Activated CD4-positive, alpha-beta T cell treated with anti-CD3 and anti-CD28 coated beads, Interleukin-2, amount 50 U/mL, for 4 hours (primary cell): ENCODE data around the gene SNX9.
A peak's percentile ranks its signal among the peaks of the same experiment; 100 is the strongest.
"Not testable (repeated sequence)": the region's sequence is repeated elsewhere in the genome, so short reads cannot be mapped to it uniquely, and the experiment has no call there.

ENCODE experiments used
- DNase-seq, 2 experiments: peaks; one replicate each; pipeline ENCODE4 v3.0.0-alpha.2; 2020

Gene SNX9

DNA sequence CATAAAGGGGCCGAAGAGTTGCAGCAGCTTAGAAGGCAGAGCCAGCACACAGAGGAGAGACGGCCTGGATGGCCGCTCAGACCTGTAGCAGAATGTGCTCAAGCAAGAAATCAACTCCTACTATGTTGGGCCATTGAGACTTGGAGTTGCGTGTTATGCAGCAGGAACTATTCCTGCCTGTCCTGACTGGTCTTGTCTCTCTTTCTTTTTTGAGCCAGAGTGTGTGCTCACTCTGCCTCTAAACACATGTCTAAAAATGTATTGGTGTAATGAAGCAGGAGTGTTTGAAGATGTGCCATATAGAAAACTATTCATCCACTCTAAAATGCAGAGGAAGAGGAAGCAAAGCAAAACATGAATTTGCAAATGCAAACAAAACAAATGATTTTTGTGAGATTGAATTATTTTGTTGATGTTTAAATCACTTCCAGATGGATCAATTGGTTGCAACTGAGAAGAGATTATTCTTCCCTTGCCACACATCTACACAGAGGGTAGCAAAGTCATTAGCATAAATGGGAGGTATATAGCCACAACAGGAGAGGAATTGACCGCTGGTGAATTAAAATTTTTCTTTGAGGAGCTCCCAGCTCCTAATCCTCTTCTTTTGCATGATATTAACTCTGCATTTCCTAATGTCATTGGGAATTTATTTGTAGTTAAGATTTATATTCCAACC is 138.2 kb downstream of the SNX9 start:
- DNase-seq: no peak

- no peak for DNase-seq
Measured at GRCh38 chr6:157961832-157962575, 139.0 kb downstream of the SNX9 start.

GRCh38 chr6:157962601-157963302 is 139.7 kb downstream of the SNX9 start:
- no peak for DNase-seq

- DNase-seq: no peak
Measured at GRCh38 chr6:157964100-157964499, 141.1 kb downstream of the SNX9 start.

DNA sequence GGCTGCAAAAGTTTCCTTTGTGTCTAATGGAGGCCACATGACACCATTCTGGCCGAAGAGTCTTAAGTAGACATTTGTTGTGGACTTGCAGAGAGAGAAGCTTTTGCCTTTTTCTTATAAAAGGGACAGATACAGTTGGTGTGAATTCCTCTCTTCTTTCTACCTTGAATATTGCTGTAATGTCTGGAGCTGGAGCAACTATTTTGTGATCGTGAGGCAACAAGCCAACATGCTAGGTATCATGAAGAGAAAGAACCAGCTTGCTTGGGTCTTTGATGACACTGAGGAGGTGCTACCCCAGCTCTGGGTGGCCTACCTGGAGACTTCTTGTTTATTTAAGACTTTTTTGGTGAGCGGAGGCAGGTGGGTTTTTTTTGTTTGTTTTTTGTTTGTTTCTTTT is 142.3 kb downstream of the SNX9 start:
- no peak for DNase-seq

GRCh38 chr6:157966589-157966977 is 143.5 kb downstream of the SNX9 start:
- DNase-seq: no peak

DNA sequence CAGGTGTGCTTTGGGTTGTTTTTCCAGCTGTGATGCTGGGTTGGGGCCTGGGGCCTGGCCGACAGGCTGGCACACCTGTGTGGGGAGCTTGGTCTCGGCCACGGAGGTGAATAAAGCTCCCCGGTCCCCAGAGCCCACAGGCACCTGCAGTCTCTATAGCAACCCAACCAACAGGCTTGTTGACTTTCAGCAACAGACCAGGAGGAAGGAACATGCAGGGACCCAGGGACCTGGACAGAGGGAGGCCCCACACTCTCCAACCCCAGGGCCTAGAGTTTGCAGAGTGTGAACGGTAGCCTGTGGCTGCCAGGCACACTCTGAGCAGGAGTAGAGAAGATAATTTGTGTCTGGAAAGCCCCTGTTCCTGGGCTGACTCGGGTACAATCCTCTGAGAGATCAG is 144.0 kb downstream of the SNX9 start:
- DNase-seq: no peak

GRCh38 chr6:157967486-157967885 is 144.4 kb downstream of the SNX9 start:
- no peak for DNase-seq

DNA sequence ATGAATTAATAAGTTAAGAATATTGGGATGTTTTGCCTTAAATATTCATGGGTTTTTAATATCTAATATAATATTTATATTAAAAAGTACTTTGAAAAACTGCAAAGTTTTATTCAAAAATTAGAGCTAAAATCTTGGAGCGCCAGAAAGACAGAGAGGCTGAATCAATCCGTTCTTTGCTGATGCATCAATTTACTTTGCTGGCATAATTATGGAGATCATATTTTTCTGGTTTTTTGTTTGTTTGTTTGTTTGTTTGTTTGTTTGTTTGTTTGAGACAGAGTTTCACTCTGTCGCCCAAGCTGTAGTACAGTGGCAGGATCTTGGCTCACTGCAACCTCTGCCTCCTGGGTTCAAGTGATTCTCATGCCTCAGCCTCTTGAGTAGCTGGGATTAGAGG is 149.1 kb downstream of the SNX9 start:
- not testable (repeated sequence) for DNase-seq

- no peak for DNase-seq
Measured at GRCh38 chr6:157974341-157974894, 151.4 kb downstream of the SNX9 start.

- no peak for DNase-seq
Measured at GRCh38 chr6:157974967-157975366, 151.9 kb downstream of the SNX9 start.

DNA sequence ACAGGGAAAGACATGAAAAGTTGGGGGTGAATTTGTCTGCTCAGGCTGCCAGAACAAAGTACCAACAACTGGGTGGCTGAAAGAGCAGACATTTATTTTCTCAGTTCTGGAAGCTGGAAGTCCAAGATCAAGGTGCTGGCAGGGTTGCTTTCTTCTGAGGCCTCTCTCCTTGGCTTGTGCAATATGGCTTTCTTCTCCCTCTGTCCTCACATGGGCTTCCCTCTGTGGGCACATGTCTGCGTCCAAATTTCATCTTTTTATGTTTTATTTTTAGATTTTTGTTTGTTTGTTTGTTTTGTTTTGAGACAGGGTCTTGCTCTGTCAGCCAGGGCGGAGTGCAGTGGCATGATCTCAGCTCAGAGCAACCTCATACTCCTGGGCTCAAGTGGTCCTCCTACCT is 152.4 kb downstream of the SNX9 start:
- DNase-seq: no peak

DNA sequence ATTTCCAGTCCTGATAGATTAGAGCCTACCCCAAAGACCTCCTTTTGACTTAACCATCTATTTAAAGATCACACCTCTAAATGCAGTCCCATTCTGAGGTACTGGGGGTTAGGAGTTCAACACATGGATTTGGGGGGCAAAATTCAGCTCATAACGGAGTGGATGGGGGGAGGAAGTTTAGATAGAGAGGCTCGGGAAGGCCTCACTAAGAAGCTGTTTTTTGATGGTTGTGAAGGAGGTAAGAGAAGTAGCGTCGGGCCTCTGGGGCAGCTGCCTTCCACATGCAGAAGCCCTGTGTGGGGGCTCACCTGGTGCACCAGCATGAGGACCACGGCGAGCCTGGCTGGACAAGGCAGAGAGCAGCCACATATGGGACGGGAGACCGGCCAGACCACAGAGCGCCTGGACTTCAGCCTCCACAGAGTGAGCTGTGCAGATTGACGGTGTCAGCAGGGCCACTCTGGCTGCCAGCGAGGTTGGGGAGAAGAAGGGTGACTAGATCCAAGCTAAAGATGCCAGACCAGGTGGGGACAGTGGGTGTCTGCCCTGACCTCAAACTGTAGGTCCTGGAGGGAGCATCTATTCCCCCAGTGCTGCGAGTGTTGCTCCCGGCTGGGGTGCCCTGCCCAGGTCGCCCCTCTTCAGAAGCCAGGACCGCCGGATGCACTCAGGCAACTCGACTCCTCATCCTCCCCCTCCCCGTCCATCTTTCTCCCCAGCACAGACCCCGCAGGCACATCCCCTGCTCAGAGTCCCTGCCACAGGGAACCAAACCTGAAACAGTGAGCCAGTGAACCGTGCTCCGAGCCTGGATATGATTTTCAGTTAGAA is 153.5 kb downstream of the SNX9 start:
- no peak for DNase-seq

- no peak for DNase-seq
Measured at GRCh38 chr6:157977176-157977804, 154.2 kb downstream of the SNX9 start.

DNA sequence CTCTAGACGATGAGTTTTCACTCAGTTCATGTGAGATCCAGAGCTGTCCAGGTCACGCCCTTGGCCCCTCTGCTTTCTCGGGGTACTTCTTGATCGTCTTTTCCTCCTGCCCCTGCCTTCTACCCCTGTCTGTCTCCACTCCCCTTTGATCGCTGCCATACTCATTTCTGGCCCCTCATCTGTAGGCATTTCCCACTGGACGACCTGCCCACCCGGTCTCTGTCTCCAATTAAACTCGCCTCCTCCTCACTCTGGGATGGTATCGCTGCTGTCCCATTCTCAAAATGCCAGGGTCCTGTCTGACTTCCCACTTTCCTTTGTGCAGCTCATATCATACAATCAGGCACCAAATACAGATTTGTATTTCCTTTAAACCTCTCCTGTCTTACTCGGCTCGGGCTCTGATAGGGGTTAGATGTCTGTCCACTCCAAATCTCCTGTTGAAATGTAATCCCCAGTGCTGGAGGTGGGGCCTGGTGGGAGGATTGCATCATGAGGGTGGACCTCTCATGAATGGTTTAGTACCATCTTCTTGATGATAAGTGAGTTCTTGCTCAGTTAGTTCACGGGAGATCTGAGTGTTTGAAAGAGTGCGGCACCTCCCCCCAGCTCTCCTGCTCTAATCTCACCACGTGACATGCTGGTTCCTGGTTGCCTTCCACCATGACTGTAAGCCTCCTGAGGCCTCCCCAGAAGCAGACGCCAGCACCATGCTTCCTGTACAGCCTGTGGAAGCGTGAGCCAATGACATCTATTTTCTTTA is 155.2 kb downstream of the SNX9 start:
- DNase-seq: no peak

DNA sequence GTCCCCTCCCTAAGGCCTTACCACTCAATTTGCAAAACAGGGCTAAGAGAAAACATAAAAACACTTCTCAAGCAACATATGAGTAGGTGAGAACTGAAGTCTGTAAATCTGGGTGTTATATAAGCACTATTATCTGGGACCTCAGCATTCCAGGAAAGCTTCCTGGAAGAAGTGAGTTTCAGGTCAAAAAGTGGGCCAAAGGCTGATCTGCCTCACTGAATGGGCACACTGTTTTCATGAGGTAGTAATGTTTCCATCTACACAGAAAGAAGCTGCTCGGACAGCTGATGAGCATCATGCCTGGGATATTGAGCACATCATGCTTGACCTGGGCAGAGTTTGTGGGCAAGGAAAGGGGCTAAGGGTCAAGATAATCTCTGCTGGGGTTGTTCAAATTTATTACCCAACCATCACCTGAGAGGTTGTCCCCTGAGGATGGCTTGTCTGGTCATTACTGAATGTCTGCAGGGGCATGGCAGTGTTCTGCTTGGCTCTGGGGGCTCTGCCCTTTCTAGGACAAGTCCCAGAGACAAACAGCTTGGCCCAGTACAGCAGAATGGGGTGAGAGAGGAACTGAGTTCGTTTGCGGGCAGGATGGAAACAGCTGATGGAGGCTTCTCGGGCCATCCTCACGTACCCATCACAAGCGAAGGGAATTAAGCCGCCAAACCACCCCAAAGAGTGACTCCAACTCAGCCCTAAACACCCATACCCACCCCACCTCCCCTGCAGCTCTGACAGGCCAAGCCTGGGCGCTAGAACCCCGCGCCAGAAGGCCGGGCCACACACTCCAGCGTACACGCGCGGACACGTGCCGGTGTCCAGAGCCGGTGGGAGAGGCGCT is 157.5 kb downstream of the SNX9 start:
- DNase-seq: no peak

- DNase-seq: no peak
Measured at GRCh38 chr6:157981132-157981394, 158.0 kb downstream of the SNX9 start.

DNA sequence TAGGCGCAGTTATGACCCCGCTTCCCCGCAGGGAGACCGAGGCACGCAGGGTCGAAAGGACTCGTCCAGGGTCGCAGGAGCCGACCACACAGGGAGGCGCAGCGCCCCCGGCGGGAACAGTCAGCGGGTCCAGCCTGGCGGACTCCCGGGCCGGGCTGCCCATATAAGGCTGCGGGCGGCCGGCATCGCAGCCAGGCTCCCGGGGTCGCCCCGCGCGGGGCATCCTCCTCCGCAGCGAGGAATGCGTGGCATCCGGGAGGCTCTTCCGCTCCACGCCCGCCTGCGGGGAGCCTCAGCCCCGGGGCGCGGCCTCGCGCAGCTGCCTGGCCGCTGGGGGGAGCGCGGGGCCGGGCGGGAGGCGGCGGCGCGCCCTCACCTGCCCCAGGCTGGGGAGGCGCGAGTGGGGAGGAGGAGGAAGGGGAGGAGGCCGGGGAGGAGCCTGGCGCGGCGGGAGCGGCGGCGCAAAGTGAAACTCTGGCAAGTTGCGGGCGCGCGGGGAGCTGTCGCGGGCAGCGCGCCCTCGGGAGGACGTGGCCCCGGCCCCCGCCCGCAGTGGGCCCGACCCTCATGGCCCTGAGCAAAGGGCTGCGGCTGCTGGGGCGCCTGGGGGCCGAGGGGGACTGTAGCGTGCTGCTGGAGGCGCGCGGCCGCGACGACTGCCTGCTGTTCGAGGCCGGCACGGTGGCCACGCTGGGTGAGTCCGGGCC is 158.5 kb downstream of the SNX9 start, which contains the start of gene SYNJ2:
Gene SYNJ2, plus strand, starts transcription at position 469 of the 707 bp plus-strand sequence. Its CDS starts 99 bp downstream, at position 568.
- DNase-seq: peak; percentile 83 to 85

- DNase-seq: no peak
Measured at GRCh38 chr6:157982102-157982562, 159.1 kb downstream of the SNX9 start.
